GM10248 (cell line): Measurements from ENCODE around the gene ETAA1.

Experiments used
- CTCF ChIA-PET: fragments of 300-600 bp; sonication (Branson Sonifier 250); formaldehyde crosslinking; extraction: SDS; loops from one replicate; lab custom pipeline; 2021; ENCODE audit warnings: antibody characterized with exemption; lab: Yijun Ruan, JAX
- POLR2A ChIA-PET: fragments of 350-650 bp; sonication (Branson Sonifier 250); formaldehyde crosslinking; extraction: SDS; loops from one replicate; lab custom pipeline; 2020; ENCODE audit warnings: antibody characterized with exemption; lab: Yijun Ruan, JAX
- DNase-seq: peaks from one replicate; pipeline ENCODE4 v3.0.0; 2012; ENCODE audit errors: extremely low spot score
- CTCF ChIP-seq: IDR thresholded peaks from 2 replicates; pipeline ENCODE4 v1.5.1; 2012; ENCODE audit warnings: mild to moderate bottlenecking, low read depth; ENCODE audit errors: extremely low read depth, missing control alignments, control extremely low read depth

Gene ETAA1

GRCh38 chr2:67446491-67446911 is 49.4 kb downstream of the ETAA1 start:
- DNase-seq, result no peak
- TF ChIP-seq CTCF, result no peak
- POLR2A ChIA-PET, result no interaction called here
- CTCF ChIA-PET, result no interaction called here

- no peak for DNase-seq
- TF ChIP-seq CTCF, result no peak
- ChIA-PET POLR2A (no interaction called here), CTCF (no interaction called here)
Measured at GRCh38 chr2:67448648-67449047, 51.5 kb downstream of the ETAA1 start.

- POLR2A ChIA-PET, result no interaction called here
- no peak for DNase-seq
- TF ChIP-seq CTCF, result no peak
- CTCF ChIA-PET, result no interaction called here
Measured at GRCh38 chr2:67451086-67451832, 54.1 kb downstream of the ETAA1 start.

GRCh38 chr2:67453310-67453709 is 56.2 kb downstream of the ETAA1 start:
- TF ChIP-seq CTCF, result no peak
- ChIA-PET CTCF (no interaction called here), POLR2A (no interaction called here)
- DNase-seq, result no peak

- no peak for DNase-seq
- no peak for TF ChIP-seq CTCF
- ChIA-PET CTCF (interaction anchor here (1.2 to 1.6 kb wide), 2 partner anchors 14 to 25 kb away, joined by 3 read pairs; no protein-coding TSS in a partner anchor), POLR2A (no interaction called here)
Measured at GRCh38 chr2:67455219-67456142, 58.3 kb downstream of the ETAA1 start.

GRCh38 chr2:67456428-67456827 is 59.3 kb downstream of the ETAA1 start:
- no peak for TF ChIP-seq CTCF
- ChIA-PET CTCF (interaction anchor here (0.9 to 1.6 kb wide), 3 partner anchors 9 to 26 kb away, joined by 3 read pairs; no protein-coding TSS in a partner anchor), POLR2A (no interaction called here)
- DNase-seq, result no peak
